NT2/D1 (cell line): ENCODE measurements around the gene DNAJA2.

Experiments
- SUZ12 ChIP-seq: IDR thresholded peaks from 2 replicates; pipeline ENCODE4 v1.6.1; 2011; ENCODE audit not compliant: insufficient read length, insufficient read depth; ENCODE audit errors: extremely low read depth
- YY1 ChIP-seq: IDR thresholded peaks from 2 replicates; pipeline ENCODE4 v1.6.1; 2011; ENCODE audit not compliant: insufficient read length, insufficient read depth
- ZNF274 ChIP-seq: IDR thresholded peaks from 2 replicates; pipeline ENCODE4 v1.6.1; 2011; ENCODE audit warnings: mild to moderate bottlenecking, low read depth, low read length

DNA sequence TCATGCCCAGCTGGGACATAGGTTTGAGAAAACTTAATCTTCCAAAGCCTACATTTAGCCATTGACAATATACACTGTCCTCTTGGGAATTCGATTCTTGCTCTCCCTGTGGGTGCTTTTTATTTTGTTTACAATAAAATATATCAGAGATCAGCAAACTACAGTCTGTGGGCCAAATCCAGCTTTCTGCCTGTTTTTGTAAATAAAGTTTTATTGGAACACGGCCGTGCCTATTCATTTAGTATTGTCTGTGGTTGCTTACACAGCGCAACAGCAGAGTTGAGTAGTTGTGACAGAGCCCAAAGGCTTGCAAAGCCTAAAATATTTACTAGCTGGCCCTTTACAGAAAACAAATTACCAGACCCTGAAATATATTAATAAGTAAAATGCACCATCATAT, 39.7 kb upstream of the DNAJA2 start:
- TF ChIP-seq SUZ12 (no peak), ZNF274 (no peak), YY1 (no peak)
